Stimulated activated naive B cell treated with anti-CD40 and anti-IgM and Interleukin-4, amounts not matched to agents 10 μg/mL and 1 μg/mL and 100 μg/mL, for 72 hours (primary cell): ENCODE measurements around the gene FUT7.

Experiments used
- ATAC-seq, 2 donors: fragments of 150-1000 bp; cut with Tn5 transposase; replicated peaks; 2 replicates each; pipeline ENCODE4 v1.10.0; 2021; ENCODE audit warnings: moderate library complexity in 1 of 2
- DNase-seq: peaks from one replicate; pipeline ENCODE4 v3.0.0; 2021
- H3K27ac Mint-ChIP-seq: one replicate; pipeline ENCODE4 v1.8.0; 2022; ENCODE audit warnings: mild to moderate bottlenecking, mixed read lengths
- H3K27me3 Mint-ChIP-seq, 2 donors: one replicate each; pipeline ENCODE4 v1.8.0; 2022; ENCODE audit warnings: mixed read lengths in 2 of 2
- H3K36me3 Mint-ChIP-seq, 2 donors: one replicate each; pipeline ENCODE4 v1.8.0; 2022; ENCODE audit warnings: mixed read lengths in 2 of 2, mild to moderate bottlenecking in 1 of 2
- H3K4me1 Mint-ChIP-seq, 2 donors: one replicate each; pipeline ENCODE4 v1.8.0; 2022; ENCODE audit warnings: mixed read lengths in 2 of 2, mild to moderate bottlenecking in 1 of 2
- H3K4me3 Mint-ChIP-seq, 2 donors: one replicate each; pipeline ENCODE4 v1.8.0; 2022; ENCODE audit warnings: mild to moderate bottlenecking in 2 of 2, mixed read lengths in 2 of 2, moderate library complexity in 1 of 2
- H3K9me3 Mint-ChIP-seq, 2 donors: one replicate each; pipeline ENCODE4 v1.8.0; 2022; ENCODE audit warnings: mixed read lengths in 2 of 2, mild to moderate bottlenecking in 1 of 2

The FUT7 gene

DNA sequence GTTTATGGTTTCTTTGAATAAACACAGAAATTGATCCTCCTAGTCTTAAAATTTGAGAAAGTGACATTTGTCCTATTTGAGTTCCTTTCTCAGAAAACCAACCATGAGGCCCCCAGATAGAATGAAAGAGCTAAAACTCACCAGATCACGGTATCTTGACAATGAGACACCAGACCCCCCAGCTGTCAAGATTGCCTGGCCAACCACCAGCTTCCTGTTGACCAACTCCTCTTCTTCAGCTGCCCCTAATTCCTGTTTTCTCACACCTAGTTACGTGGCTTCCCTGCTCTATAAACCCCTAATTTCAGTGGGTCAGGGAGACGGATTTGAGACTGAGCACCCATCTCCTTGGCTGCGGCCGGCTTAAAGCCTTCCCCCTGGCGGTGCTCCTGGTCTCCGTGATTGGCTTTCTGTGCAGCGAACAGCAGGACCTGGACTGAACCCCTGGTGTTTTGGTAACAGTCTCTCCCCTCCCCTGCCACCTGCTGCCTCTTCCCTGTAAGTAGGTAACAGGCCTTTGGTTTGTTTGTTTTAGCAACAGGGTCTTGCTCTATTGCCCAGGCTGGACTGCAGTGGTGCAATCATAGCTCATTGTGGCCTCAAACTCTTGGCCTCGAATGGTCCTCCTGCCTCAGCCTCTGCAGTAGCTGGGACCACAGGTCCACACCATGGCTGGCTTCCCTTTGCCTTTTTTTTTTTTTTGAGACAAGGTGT, 26.8 kb upstream of the FUT7 start:
- Mint-ChIP-seq H3K4me1 (peaks cover 0 to 6% of the 10 kb centered on the region in 2 donors), H3K27ac (no peak overlapping the region), H3K27me3 (peaks cover 0 to 6% of the 10 kb centered on the region in 2 donors), H3K9me3 (no peaks in the 10 kb centered on the region), H3K4me3 (no peak overlapping the region), H3K36me3 (no peaks in the 10 kb centered on the region)
- no peak for DNase-seq
- ATAC-seq = no peak

DNA sequence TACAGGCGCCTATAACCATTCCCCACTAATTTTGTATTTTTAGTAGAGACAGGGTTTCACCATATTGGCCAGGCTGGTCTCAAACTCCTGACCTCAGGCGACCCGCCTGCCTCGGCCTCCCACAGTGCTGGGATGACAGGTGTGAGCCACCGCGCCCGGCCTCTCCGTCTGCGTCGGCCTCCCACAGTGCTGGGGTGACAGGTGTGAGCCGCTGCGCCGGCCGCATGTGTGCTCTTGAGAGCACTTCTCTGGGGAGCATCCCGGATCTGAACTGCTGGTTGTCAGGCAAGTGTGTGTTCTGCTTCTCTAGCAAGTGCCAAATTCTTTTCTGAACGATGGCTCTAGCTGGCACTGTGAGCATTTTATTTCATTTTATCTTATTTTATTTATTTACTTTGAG, 25.7 kb upstream of the FUT7 start:
- Mint-ChIP-seq H3K9me3 (no peaks in the 10 kb centered on the region), H3K4me3 (no peak overlapping the region), H3K27ac (no peak overlapping the region), H3K4me1 (peaks cover 0 to 13% of the 10 kb centered on the region in 2 donors), H3K36me3 (no peaks in the 10 kb centered on the region), H3K27me3 (peaks cover 2 to 12% of the 10 kb centered on the region in 2 donors)
- no peak for ATAC-seq
- no peak for DNase-seq

GRCh38 chr9:137056739-137057415, 25.0 kb upstream of the FUT7 start:
- H3K9me3 Mint-ChIP-seq = no peaks in the 10 kb centered on the region
- ATAC-seq = no peak
- no peak overlapping the region for H3K4me3 Mint-ChIP-seq
- H3K4me1 Mint-ChIP-seq = peaks cover 2 to 17% of the 10 kb centered on the region in 2 donors
- H3K27me3 Mint-ChIP-seq = peaks cover 5 to 19% of the 10 kb centered on the region in 2 donors
- DNase-seq = no peak
- no peaks in the 10 kb centered on the region for H3K36me3 Mint-ChIP-seq
- H3K27ac Mint-ChIP-seq = no peak overlapping the region

DNA sequence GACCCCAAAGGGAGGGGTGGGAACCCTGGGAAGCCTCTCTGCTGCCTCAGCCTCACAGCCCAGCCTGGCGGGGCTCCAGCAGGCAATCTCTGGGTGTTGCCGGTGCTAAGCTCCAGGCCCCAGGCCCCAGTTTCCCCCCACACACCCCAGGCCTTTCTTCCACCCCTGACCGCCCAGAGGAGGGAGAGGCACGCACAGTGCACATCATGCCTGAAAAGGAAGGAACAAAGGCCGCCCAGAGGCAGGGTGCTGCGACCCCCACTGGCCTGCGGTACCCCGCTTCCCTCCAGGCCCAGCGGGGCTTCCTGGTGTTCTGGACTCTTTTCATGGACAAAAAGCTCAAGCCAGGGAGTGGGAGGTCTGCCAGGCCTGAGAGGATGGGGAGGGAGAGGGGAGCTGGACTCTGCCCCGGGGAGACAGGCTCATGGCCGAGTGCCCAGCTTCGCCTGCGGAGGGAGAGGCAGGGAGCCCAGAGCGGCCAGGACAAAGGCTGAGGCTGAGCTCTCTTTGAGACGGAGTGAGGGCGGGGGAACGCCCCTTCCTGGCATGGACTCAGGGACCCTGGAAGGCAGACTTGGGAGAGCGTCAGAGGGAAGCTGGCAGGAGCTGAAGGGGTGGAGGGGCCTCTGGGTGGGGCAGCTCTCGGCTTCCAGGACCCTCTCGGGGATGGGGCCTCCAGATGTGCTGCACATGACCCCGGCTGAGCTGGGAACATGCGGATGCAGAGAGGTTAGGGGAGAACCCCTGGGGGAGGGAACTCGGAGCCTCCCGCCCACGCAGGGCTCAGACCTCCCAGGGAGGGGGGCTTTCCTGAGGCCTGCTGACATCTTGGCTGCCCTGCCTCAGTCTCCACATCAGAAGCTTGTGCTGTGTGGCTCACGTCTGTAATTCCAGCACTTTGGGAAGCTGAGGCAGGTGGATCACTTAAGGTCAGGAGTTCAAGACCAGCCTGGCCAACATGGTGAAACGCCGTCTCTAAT, 23.8 kb upstream of the FUT7 start:
- no peak for DNase-seq
- Mint-ChIP-seq H3K27ac (no peak overlapping the region), H3K4me1 (peaks cover 2 to 17% of the 10 kb centered on the region in 2 donors), H3K27me3 (peaks cover 6 to 31% of the 10 kb centered on the region in 2 donors), H3K4me3 (no peak overlapping the region), H3K36me3 (no peaks in the 10 kb centered on the region), H3K9me3 (no peaks in the 10 kb centered on the region)
- no peak for ATAC-seq

- no peak overlapping the region for H3K4me3 Mint-ChIP-seq
- H3K9me3 Mint-ChIP-seq = no peaks in the 10 kb centered on the region
- H3K36me3 Mint-ChIP-seq = no peaks in the 10 kb centered on the region
- no peak overlapping the region for H3K27ac Mint-ChIP-seq
- ATAC-seq (no peak), DNase-seq (no peak)
- peaks cover 11 to 38% of the 10 kb centered on the region in 2 donors for H3K27me3 Mint-ChIP-seq
- H3K4me1 Mint-ChIP-seq = peaks cover 2 to 17% of the 10 kb centered on the region in 2 donors
Measured at GRCh38 chr9:137054932-137055384, 23.1 kb upstream of the FUT7 start.

GRCh38 chr9:137053944-137054931, 22.4 kb upstream of the FUT7 start, which contains the start of gene ENTPD2:
TSS of gene ENTPD2 (minus strand) at chr9:137054061. CDS start at chr9:137053997, 64 bp downstream.
- Mint-ChIP-seq H3K27me3 (peaks cover 18 to 45% of the 10 kb centered on the region in 2 donors), H3K36me3 (peaks cover 0 to 2% of the 10 kb centered on the region in 2 donors), H3K4me1 (peaks cover 2 to 17% of the 10 kb centered on the region in 2 donors), H3K9me3 (no peaks in the 10 kb centered on the region), H3K4me3 (no peak within 1 kb of the TSS), H3K27ac (peak within 1 kb of the TSS; percentile 69)
- DNase-seq (no peak), ATAC-seq (peak; percentile 47 to 54)

GRCh38 chr9:137052998-137053943, 21.4 kb upstream of the FUT7 start:
- no peak overlapping the region for H3K27ac Mint-ChIP-seq
- peaks cover 0 to 2% of the 10 kb centered on the region in 2 donors for H3K36me3 Mint-ChIP-seq
- H3K4me1 Mint-ChIP-seq = peaks cover 2 to 12% of the 10 kb centered on the region in 2 donors
- peaks cover 18 to 51% of the 10 kb centered on the region in 2 donors for H3K27me3 Mint-ChIP-seq
- no peak overlapping the region for H3K4me3 Mint-ChIP-seq
- DNase-seq (no peak), ATAC-seq (peak; percentile 31 to 33)
- H3K9me3 Mint-ChIP-seq = no peaks in the 10 kb centered on the region

- DNase-seq (no peak), ATAC-seq (no peak)
- H3K4me3 Mint-ChIP-seq = no peak overlapping the region
- H3K9me3 Mint-ChIP-seq = no peaks in the 10 kb centered on the region
- peaks cover 27 to 61% of the 10 kb centered on the region in 2 donors for H3K27me3 Mint-ChIP-seq
- H3K27ac Mint-ChIP-seq = no peak overlapping the region
- peaks cover 2 to 12% of the 10 kb centered on the region in 2 donors for H3K4me1 Mint-ChIP-seq
- peaks cover 0 to 2% of the 10 kb centered on the region in 2 donors for H3K36me3 Mint-ChIP-seq
Measured at GRCh38 chr9:137052293-137052692, 20.4 kb upstream of the FUT7 start.

- Mint-ChIP-seq H3K27ac (no peak overlapping the region), H3K9me3 (no peaks in the 10 kb centered on the region), H3K4me3 (no peak overlapping the region), H3K27me3 (peaks cover 36 to 71% of the 10 kb centered on the region in 2 donors), H3K4me1 (peaks cover 4 to 18% of the 10 kb centered on the region in 2 donors), H3K36me3 (peaks cover 0 to 2% of the 10 kb centered on the region in 2 donors)
- ATAC-seq (no peak), DNase-seq (no peak)
Measured at GRCh38 chr9:137051145-137051724, 19.3 kb upstream of the FUT7 start.

DNA sequence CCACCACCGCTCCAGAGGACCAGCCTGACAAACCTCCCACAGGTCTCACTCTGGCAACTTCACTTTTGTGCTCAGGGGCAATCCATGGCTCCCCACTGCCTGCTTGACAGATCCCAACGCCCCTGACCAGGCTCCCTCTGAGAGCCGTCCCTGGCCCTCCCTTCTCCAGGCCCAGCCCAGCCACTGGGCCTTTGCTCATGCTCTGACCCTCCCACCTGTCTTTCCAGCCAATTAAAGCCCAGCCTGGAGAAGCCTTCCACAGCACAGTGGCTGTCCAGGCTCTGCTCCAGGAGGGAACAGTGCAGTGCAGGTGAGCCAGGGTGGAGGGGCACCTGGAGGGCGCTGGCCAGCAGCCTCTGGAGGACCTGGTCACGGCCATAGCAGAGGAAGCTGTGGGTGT, 18.7 kb upstream of the FUT7 start:
- Mint-ChIP-seq H3K36me3 (peaks cover 0 to 2% of the 10 kb centered on the region in 2 donors), H3K4me3 (no peak overlapping the region), H3K27me3 (peaks cover 36 to 74% of the 10 kb centered on the region in 2 donors), H3K9me3 (no peaks in the 10 kb centered on the region), H3K4me1 (peaks cover 4 to 20% of the 10 kb centered on the region in 2 donors), H3K27ac (no peak overlapping the region)
- no peak for DNase-seq
- ATAC-seq = no peak

GRCh38 chr9:137049544-137050449, 17.9 kb upstream of the FUT7 start:
- Mint-ChIP-seq H3K9me3 (no peaks in the 10 kb centered on the region), H3K27me3 (peaks cover 42 to 81% of the 10 kb centered on the region in 2 donors), H3K4me1 (peaks cover 8 to 26% of the 10 kb centered on the region in 2 donors), H3K4me3 (no peak overlapping the region), H3K27ac (peak overlapping the region; percentile 31), H3K36me3 (peaks cover 0 to 2% of the 10 kb centered on the region in 2 donors)
- no peak for DNase-seq
- ATAC-seq = peak; percentile 44 to 65
